ENCODE results near the gene WWC1.
"Not testable (repeated sequence)": the region's sequence is repeated elsewhere in the genome, so short reads cannot be mapped to it uniquely, and the experiment has no call there.

WWC1 gene

GRCh38 chr5:168415971-168416370, 124.5 kb downstream of the WWC1 start:
- no peak for DNase-seq

DNA sequence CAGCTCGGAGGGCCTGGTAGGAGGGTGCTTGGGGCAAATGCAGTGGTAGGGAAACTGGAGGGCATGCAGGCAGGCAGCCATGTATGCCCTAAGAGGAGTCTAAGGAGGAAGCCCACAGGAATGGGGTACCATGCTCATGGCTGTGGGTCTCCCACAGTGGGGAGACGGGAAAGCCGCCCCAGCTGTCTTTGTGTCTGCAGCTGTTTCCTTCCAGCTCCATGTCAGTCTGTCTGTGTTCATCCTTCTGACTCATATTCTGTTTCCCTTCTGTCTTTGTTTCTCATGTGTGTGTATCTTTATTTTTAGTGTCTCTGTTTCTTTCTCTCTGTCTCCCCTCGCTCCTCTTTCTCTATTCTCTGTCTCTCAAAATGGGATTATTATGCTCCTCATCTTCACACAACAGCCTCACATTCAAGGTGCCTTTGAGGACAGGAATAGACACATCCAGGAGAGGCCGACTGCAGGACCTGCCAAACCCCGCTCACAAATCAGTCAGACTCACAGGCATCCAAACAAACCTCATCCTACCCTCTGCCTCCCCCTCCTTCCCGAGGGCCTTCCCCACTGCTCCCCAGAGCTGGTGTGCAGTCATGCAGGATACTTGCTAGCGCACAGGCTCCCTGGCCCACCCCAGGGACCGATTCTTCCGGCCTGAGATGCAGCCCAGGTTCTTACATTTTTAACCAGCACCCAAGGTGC, 126.4 kb downstream of the WWC1 start:
- DNase-seq, result no peak

DNA sequence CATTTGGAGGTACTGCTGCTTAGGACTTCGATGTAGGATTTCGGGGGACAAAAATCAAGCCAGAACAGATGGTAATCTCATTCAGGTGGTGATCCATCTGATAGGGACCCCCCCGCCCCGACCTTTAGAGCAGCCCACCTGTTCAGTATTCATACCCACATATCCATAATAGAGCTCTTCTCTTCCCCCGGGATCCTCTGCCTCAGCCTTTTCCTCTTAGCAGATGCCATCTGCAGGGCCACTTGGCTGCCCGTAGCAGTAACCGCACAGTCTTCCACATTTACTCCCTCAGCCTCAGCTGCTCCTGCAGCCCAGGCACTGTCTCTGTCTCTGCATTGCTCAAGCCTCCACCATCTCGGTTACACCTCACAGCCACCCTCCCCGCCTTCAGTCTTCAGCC, 129.0 kb downstream of the WWC1 start:
- no peak for DNase-seq

- DNase-seq, result no peak
Measured at GRCh38 chr5:168422431-168422830, 131.0 kb downstream of the WWC1 start.

- DNase-seq, result no peak
Measured at GRCh38 chr5:168423478-168423877, 132.0 kb downstream of the WWC1 start.

GRCh38 chr5:168423971-168424370, 132.5 kb downstream of the WWC1 start:
- no peak for DNase-seq

DNA sequence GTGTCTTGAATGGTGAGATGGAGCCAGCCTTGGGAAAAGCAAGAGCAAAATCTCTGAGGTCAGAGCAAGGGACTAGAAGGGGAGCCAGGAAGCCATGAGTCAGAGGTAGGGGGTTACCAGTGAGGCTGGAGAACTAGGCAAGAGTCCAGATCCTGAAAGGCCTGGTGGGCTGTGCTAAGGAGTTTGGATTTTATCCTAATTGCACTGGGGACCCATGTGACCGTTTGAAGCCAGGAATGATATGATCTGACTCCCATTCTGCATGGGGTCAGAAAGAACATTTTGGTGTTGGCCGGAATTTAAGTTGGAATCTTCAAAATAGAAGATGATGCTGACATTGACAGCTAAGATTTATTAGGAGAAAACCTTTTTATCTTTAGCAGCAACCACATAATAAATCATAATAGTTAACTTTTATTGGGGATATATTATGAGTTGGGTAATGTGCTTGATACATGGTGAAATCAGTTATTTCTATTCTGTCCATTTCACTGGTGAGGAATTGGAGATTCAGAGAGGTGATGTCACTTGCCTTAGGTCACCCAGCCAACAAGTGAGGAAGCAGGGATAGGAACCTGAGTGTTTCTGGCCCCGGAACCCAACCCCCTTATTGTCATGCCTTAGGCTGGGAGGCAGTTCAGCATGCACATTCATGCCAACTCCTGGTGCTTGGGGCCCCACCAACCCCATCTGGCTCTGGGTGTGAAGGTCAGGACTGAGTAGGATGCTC, 133.3 kb downstream of the WWC1 start:
- DNase-seq, result no peak

GRCh38 chr5:168426007-168426863, 134.8 kb downstream of the WWC1 start:
- DNase-seq, result peak; percentile 48 to 62

- DNase-seq, result no peak
Measured at GRCh38 chr5:168426864-168427172, 135.4 kb downstream of the WWC1 start.

GRCh38 chr5:168427224-168427623, 135.8 kb downstream of the WWC1 start:
- DNase-seq, result no peak

DNA sequence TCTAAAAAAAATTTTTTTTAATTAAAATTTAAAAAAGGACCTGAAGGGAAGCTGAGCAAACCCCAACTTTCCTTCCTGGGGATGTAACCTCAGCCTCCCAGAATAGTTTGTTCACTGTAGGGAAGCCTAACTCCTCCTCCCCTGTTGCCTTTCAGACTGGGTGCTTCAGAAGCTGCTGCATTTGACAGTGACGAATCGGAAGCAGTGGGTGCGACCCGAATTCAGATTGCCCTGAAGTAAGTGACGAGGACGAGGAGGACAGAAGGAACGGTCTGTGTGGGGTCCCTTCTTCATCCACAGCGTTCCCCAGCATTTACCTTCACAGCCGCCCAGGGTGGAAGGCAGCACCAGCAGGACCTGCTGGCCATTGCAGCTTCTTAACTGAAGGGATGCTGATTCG, 137.1 kb downstream of the WWC1 start:
- no peak for DNase-seq

- no peak for DNase-seq
Measured at GRCh38 chr5:168430296-168430695, 138.9 kb downstream of the WWC1 start.

DNA sequence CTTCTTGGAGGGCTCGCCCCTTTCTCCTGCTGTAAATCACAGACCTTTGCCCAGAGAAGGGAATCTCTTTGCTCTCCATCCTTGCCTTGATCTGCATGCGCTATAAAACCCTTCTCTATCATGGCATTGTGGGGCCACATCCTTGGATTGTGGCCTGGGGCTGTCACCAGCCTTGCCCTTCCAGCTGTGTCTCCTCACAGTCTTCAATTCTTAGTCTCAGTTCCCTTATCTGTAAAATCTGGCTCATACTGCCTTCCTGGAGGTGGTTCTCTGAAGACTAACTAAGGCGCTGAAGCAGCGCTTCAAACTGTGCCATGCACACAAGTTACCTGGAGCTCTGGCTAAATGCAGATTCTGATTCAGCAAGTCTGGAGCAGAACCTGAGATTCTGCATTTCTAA, 141.5 kb downstream of the WWC1 start:
- DNase-seq, result no peak

DNA sequence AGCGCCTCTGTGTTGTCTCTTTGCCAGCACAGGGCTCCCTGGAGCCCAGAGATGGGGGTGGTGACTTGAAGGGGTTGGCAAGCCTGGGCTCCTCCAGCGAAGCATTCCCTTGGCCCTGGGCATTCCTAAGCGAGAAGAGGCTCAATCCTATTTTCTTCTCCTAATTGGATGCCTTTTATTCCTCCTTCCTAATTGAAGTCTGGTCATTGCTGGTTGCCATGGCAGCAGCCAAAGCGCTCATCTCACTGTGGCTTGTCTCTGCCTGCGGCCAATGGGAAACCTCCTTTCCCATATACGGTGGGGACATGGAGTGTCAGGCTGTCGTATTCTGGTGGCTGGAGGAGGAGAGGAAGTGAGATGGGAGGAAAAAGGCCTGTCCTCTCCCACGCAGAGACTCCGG, 142.6 kb downstream of the WWC1 start:
- no peak for DNase-seq

DNA sequence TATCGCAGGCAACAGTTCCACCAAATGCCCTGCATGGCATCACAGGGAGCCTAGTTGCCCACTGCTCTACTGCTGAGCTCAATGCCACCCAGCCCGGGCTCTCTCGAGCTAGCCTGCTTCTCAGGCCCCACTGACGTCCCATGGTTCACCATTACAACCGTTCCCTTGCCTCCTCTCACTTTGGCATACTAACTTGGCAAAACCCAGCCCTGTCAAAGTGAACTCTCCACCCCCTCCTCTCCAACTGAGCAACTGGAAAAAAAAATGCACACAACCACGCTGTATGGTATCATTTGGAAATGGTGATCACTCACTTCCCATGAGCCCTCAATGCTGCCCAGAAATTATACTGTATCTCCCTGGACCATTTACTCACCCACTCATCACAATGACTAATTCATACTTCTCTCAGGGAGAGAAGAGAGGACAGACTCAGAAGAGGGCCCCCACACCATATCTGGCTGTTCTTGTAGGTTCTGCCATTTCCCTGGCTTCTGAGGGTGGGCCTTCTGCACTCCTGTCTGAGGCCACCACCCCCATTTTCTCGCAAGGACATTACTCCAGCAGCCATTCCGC, 143.4 kb downstream of the WWC1 start:
- DNase-seq, result no peak

- DNase-seq, result not testable (repeated sequence)
Measured at GRCh38 chr5:168435340-168435739, 143.9 kb downstream of the WWC1 start.

DNA sequence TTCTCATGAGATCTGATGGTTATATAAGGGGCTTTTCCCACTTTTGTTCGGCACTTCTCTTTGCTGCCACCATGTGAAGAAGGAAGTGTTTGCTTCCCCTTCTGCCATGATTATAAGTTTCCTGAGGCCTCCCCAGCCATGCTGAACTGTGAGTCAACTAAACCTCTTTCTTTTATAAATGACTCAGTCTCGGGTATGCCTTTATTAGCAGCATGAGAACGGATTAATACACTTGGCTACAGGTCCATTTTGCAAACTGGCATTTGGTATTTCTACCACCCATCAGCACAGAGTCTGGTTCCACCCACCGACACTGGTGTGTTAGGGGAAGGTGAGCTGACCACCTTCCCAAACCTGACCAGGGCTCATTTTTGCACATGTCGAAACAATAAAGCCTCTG, 146.9 kb downstream of the WWC1 start:
- no peak for DNase-seq

- DNase-seq, result no peak
Measured at GRCh38 chr5:168443533-168443932, 152.1 kb downstream of the WWC1 start.

DNA sequence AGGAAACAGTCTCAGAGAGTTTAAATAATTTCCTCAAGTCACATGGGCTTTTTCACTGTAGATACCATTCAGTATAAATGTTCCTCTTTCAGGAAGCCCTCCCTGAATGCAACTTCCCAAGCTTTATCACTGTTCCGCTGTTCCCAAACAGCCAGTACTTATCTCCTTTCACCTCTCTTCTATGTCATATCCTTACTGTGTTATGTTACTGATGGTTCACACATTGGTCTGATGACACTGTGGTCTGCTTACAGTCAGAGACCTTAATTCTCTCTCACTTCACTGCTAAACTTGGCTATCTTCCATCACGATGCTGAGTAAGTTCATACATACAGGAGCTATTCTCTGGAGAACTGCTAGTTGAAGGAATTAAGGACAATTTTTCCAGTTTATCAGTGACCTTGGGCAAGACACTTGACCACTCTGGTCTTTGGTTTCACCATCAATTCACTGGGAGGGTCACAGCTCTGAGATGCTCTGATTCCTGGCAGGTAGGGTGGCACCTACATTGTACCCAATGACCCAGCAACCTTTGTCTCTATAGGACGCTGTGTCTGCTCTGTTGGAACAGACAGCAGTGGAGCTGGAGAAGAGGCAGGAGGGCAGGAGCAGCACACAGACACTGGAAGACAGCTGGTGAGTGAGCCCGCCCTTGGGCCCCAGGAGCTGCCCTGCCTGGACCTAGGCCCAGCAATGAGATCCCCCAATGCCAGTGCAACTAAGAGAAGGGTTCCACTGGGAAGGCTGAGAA, 152.7 kb downstream of the WWC1 start:
- no peak for DNase-seq

GRCh38 chr5:168446983-168447619, 155.7 kb downstream of the WWC1 start:
- DNase-seq, result no peak

GRCh38 chr5:168447808-168448207, 156.4 kb downstream of the WWC1 start:
- no peak for DNase-seq

DNA sequence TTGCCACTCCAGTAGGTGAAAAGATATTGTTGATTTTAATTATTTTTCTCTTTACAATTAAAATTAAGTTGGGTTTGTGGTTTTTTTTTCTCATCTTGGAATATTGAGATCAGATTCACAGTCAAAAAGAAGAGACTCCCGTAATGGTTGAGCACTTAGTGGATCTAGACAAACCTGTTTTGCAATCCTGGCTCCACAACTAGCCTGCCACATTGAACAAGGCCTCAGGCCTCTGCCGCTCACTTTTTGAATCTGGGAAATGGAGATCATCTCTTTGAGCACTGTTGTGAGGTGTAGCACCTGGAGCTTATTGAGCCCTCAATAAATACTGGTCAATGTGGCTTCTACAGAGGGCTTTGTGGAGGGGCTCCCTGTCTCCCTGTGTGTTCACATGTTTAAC, 157.7 kb downstream of the WWC1 start:
- no peak for DNase-seq
